ENCODE results near the gene TRIP12.

DNA sequence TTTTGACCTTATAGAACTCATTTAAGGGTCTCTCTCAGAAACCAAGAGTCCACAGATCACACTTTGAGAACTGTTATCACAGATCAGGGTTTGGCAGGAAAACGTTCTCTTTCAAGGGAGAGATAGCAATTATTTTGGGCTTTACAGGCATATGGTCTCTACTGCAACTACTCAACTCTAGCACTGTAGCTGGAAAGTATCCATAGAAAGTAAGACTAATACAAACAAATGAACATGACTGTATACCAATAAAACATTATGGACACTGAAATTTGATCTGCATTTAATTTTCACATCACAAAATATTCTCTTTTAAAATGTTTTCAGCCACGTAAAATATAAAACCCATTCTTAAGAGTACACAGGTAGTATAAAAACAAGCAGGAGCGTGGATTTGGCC lies 100.5 kb downstream of the TRIP12 start:
- TF ChIP-seq EZH2phosphoT487 (IDR thresholded peaks at IDR 0.05; ENCODE audit: borderline replicate concordance, low read depth) (no peak), SMC3 (IDR thresholded peaks at IDR 0.05; ENCODE audit: low read depth, low read length) (no peak), TAF1 (IDR thresholded peaks at IDR 0.05; ENCODE audit: borderline replicate concordance, low read depth, low read length) (no peak), RFX5 (IDR thresholded peaks at IDR 0.05; ENCODE audit: low read length) (no peak), GABPA (IDR thresholded peaks at IDR 0.05; ENCODE audit: low read depth) (no peak)

All from SK-N-SH (cell line).